ENCODE measurements around the gene AQP2. TPM values are rescaled to one million over a fixed set of nuclear protein-coding genes. Genes with fewer than 3 reads are reported as not detected.

Gene AQP2
- total RNA-seq, 3 donors from 2014 or later (not counting 1 experiment from before 2014, with no cell fraction given), result not detected

DNA sequence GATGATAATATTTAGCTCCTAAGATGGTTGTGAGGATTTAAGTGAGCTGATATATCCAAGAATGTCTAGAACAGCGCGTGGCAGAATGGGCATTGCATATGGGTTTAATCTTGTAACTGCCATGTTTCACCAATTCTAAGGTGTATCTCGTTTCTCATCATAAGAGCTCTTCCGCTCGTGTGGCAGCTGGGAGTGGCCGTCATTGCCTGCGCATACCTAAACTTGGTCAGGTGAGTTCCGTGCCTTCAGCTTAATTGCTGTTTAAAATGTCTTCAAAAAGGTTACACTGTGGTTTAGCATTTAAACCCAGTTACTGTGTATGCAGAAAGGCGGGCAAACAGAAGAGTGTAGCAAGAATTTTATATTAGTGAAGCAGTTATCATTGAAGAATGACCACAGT is 4.5 kb upstream of the AQP2 start:
- peaks cover 7% of the 10 kb centered on the region for H3K4me1 ChIP-seq (ENCODE audit: control insufficient read depth, insufficient read depth, low read length)
- H3K27ac ChIP-seq (ENCODE audit: low read length), result no peak overlapping the region
- Mint-ChIP-seq H3K27ac (peak overlapping the region in 1 of 2 donors; percentile 86), H3K9me3 (no peaks in the 10 kb centered on the region), H3K36me3 (no peaks in the 10 kb centered on the region), H3K4me3 (peak overlapping the region; percentile 78), H3K27me3 (ENCODE audit: low read depth in 2 of 2) (peaks cover 15 to 19% of the 10 kb centered on the region in 2 donors), H3K4me1 (peaks cover 14 to 23% of the 10 kb centered on the region in 2 donors)
- DNase-seq (peak in 1 of 2 donors; percentile 40), ATAC-seq (no peak)
- TF ChIP-seq, protein P1, sequence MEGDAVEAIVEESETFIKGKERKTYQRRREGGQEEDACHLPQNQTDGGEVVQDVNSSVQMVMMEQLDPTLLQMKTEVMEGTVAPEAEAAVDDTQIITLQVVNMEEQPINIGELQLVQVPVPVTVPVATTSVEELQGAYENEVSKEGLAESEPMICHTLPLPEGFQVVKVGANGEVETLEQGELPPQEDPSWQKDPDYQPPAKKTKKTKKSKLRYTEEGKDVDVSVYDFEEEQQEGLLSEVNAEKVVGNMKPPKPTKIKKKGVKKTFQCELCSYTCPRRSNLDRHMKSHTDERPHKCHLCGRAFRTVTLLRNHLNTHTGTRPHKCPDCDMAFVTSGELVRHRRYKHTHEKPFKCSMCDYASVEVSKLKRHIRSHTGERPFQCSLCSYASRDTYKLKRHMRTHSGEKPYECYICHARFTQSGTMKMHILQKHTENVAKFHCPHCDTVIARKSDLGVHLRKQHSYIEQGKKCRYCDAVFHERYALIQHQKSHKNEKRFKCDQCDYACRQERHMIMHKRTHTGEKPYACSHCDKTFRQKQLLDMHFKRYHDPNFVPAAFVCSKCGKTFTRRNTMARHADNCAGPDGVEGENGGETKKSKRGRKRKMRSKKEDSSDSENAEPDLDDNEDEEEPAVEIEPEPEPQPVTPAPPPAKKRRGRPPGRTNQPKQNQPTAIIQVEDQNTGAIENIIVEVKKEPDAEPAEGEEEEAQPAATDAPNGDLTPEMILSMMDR (IDR thresholded peaks at IDR 0.05), result no peak
- no peaks in the 10 kb centered on the region for H3K36me3 ChIP-seq (ENCODE audit: control insufficient read depth, insufficient read depth, low read length)
- H3K27me3 ChIP-seq (ENCODE audit: control insufficient read depth, insufficient read depth, low read length), result no peaks in the 10 kb centered on the region
- 84% methylated on average over 9 of the region's 9 CpGs for WGBS (ENCODE audit: insufficient coverage)
- intact Hi-C loops (cut with micrococcal nuclease), result no loop called here
- no peak overlapping the region for H3K4me3 ChIP-seq (ENCODE audit: low read length)
- H3K9me3 ChIP-seq (ENCODE audit: control insufficient read depth, insufficient read depth, low read length), result no peaks in the 10 kb centered on the region

DNA sequence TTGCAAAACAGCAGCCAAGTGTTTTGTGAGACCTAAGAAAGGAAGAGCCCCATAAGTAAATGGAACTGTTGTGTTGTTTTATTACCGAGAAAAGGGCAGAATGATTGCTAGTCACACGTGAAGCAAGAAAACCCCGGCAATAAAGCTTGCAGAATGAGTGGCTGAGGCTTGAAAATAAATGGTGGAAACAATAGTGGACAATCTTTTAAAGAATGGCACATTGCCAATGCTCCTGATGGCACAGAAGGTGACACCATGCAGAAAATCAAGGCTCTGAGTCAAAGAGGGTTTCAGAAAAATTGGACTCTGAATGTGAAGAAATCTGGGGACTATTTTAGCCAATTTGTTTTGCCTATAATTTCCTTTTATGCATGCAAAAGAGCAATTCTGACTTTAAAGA is 4.0 kb upstream of the AQP2 start:
- intact Hi-C loops (cut with micrococcal nuclease), result no loop called here
- Mint-ChIP-seq H3K36me3 (no peaks in the 10 kb centered on the region), H3K27ac (peak overlapping the region in 1 of 2 donors; percentile 86), H3K4me3 (no peak overlapping the region), H3K9me3 (no peaks in the 10 kb centered on the region), H3K4me1 (peaks cover 14 to 23% of the 10 kb centered on the region in 2 donors), H3K27me3 (ENCODE audit: low read depth in 2 of 2) (peaks cover 15 to 20% of the 10 kb centered on the region in 2 donors)
- H3K4me1 ChIP-seq (ENCODE audit: control insufficient read depth, insufficient read depth, low read length), result peaks cover 7% of the 10 kb centered on the region
- no peak for DNase-seq
- no peaks in the 10 kb centered on the region for H3K9me3 ChIP-seq (ENCODE audit: control insufficient read depth, insufficient read depth, low read length)
- no peaks in the 10 kb centered on the region for H3K36me3 ChIP-seq (ENCODE audit: control insufficient read depth, insufficient read depth, low read length)
- no peak overlapping the region for H3K27ac ChIP-seq (ENCODE audit: low read length)
- TF ChIP-seq, protein P1 (IDR thresholded peaks at IDR 0.05), result no peak
- ATAC-seq, result no peak
- 82% methylated on average over 3 of the region's 3 CpGs for WGBS (ENCODE audit: insufficient coverage)
- no peaks in the 10 kb centered on the region for H3K27me3 ChIP-seq (ENCODE audit: control insufficient read depth, insufficient read depth, low read length)
- H3K4me3 ChIP-seq (ENCODE audit: low read length), result no peak overlapping the region

DNA sequence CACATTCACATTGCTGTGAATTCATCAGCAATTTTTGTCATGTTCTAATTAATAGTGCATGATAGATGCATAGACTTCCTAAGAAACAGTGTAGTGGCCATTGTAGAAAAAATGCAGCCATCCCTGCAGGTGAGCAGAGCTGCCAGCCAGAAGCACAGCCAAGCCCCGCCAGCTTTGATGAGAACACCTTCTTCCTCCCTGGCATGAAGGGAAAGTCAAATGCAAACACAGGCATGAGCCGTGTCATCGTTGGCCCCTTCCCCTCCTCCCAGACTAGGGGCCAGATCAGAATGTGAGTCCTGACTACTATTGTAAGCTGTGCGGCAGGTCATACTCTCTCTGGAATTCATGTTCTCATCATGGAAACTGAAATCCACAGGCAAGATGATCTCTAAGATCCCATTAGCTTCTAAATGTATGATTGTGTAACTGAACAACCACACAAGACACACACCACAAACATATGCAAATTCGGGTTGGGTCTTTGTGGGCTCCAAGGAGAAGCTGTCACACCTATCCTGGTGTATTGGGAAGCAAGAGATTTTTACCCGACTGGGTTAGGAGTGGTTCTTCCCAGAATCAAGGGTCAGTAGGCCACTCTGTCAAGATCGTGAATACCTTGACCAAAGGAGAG is 2.8 kb upstream of the AQP2 start:
- peaks cover 14 to 19% of the 10 kb centered on the region in 2 donors for H3K4me1 Mint-ChIP-seq
- H3K4me3 ChIP-seq (ENCODE audit: low read length), result no peak overlapping the region
- no peak for DNase-seq
- no peaks in the 10 kb centered on the region for H3K9me3 Mint-ChIP-seq
- peaks cover 16 to 20% of the 10 kb centered on the region in 2 donors for H3K27me3 Mint-ChIP-seq (ENCODE audit: low read depth in 2 of 2)
- no peak overlapping the region for H3K27ac Mint-ChIP-seq
- no peaks in the 10 kb centered on the region for H3K27me3 ChIP-seq (ENCODE audit: control insufficient read depth, insufficient read depth, low read length)
- no peaks in the 10 kb centered on the region for H3K9me3 ChIP-seq (ENCODE audit: control insufficient read depth, insufficient read depth, low read length)
- ATAC-seq, result no peak
- H3K4me1 ChIP-seq (ENCODE audit: control insufficient read depth, insufficient read depth, low read length), result peaks cover 7% of the 10 kb centered on the region
- WGBS (ENCODE audit: insufficient coverage), result 69% methylated on average over 6 of the region's 7 CpGs
- intact Hi-C loops (cut with micrococcal nuclease), result no loop called here
- TF ChIP-seq, protein P1 (IDR thresholded peaks at IDR 0.05), result no peak
- no peaks in the 10 kb centered on the region for H3K36me3 Mint-ChIP-seq
- no peaks in the 10 kb centered on the region for H3K36me3 ChIP-seq (ENCODE audit: control insufficient read depth, insufficient read depth, low read length)
- no peak overlapping the region for H3K4me3 Mint-ChIP-seq
- H3K27ac ChIP-seq (ENCODE audit: low read length), result no peak overlapping the region
